K562 (cell line): ENCODE results near the gene TAF11L10. TPM values are rescaled to one million over a fixed set of nuclear protein-coding genes. Genes with fewer than 3 reads are reported as not detected.

Experiments
- ATAC-seq: fragments of 200-7000 bp; cut with Tn5 transposase; 3 replicates; pipeline ENCODE4 v1.9.1; 2020; ENCODE audit warnings: moderate library complexity
- BruUV-seq: library from RNA; stranded (reverse); fragments of 400-500 nt; replicated peaks from 2 replicates; lab custom pipeline; 2021; lab: Mats Ljungman, UMichigan
- CTCF ChIA-PET: fragments of 300-600 bp; formaldehyde crosslinking; extraction: SDS; loops from one replicate; lab custom pipeline; 2021; ENCODE audit warnings: low intra/inter-chr PET ratio; lab: Yijun Ruan, JAX
- POLR2A ChIA-PET: fragments of 300-600, 350-650 bp; sonication (Branson Sonifier 250); formaldehyde crosslinking; extraction: SDS; loops from one replicate; lab custom pipeline; 2021; ENCODE audit warnings: antibody characterized with exemption, inconsistent platforms; lab: Yijun Ruan, JAX
- DNase-seq, 4 experiments: peaks; one replicate each; pipeline versions ENCODE4 v3.0.0 to v3.0.0-alpha.2; 2011 to 2018; ENCODE audit warnings: low spot score in 3 of 4, mixed read lengths in 3 of 4; ENCODE audit errors: extremely low read depth in 1 of 4
- FAIRE-seq: peaks from 2 replicates; lab custom pipeline; 2011; peaks lifted over from hg19 to GRCh38; lab: Jason Lieb, UNC
- H2AFZ ChIP-seq: 2 replicates; pipeline ENCODE4 v1.6.0; 2011; ENCODE audit warnings: low read depth, low read length, control low read depth, inconsistent platforms
- H3K27ac ChIP-seq: fragments of 200-600 bp; 3 replicates; pipeline ENCODE4 v1.8.0; 2011; ENCODE audit warnings: low read depth, mild to moderate bottlenecking, control low read depth, inconsistent platforms, low read length, moderate library complexity, mixed read lengths; ENCODE audit errors: extremely low read depth
- H3K27me3 ChIP-seq, 2 experiments: fragments of 300-600 bp in 1 of 2; 2 replicates in 1 of 2; 3 replicates in 1 of 2; pipeline versions ENCODE4 v1.6.0 to v1.8.0; 2011; ENCODE audit warnings: inconsistent platforms in 2 of 2, low read length in 2 of 2, mild to moderate bottlenecking in 1 of 2, mixed read lengths in 1 of 2, moderate library complexity in 1 of 2; ENCODE audit not compliant: control insufficient read depth in 2 of 2, insufficient read depth in 2 of 2
- H3K36me3 ChIP-seq: fragments of 300-600 bp; 3 replicates; pipeline ENCODE4 v1.8.0; 2011; ENCODE audit warnings: mild to moderate bottlenecking, low read length, inconsistent platforms; ENCODE audit not compliant: control insufficient read depth, insufficient read depth
- H3K4me1 ChIP-seq, 2 experiments: fragments of 200-600 bp in 1 of 2; replicated peaks in 1 of 2; 2 replicates in 1 of 2; 3 replicates in 1 of 2; pipeline versions ENCODE4 v1.5.1 to v1.8.0; 2011; ENCODE audit warnings: inconsistent platforms in 2 of 2, low read length in 2 of 2, mild to moderate bottlenecking in 1 of 2, mixed read lengths in 1 of 2, moderate library complexity in 1 of 2; ENCODE audit not compliant: control insufficient read depth in 2 of 2, insufficient read depth in 2 of 2
- H3K4me2 ChIP-seq: 2 replicates; pipeline ENCODE4 v1.6.1; 2011; ENCODE audit warnings: low read length, control low read depth, inconsistent platforms, mixed read lengths; ENCODE audit not compliant: insufficient read depth
- H3K4me3 ChIP-seq: fragments of 200-600 bp; sonication (generic), shearing (Covaris generic); 2 replicates; pipeline ENCODE4 v1.5.1; 2016; ENCODE audit warnings: control low read depth, inconsistent platforms
- H3K79me2 ChIP-seq: fragments of 200-600 bp; 3 replicates; pipeline ENCODE4 v1.8.0; 2011; ENCODE audit warnings: low read length, inconsistent platforms; ENCODE audit not compliant: control insufficient read depth, insufficient read depth
- H3K9ac ChIP-seq, 2 experiments: 2 replicates each; pipeline versions ENCODE4 v1.6.0 to v1.6.1; 2011; ENCODE audit warnings: low read depth in 2 of 2, low read length in 2 of 2, control low read depth in 1 of 2, inconsistent platforms in 1 of 2, mild to moderate bottlenecking in 1 of 2, mixed read lengths in 1 of 2; ENCODE audit not compliant: insufficient read depth in 1 of 2
- H3K9me1 ChIP-seq: one replicate; pipeline ENCODE4 v1.6.0; 2011; ENCODE audit warnings: inconsistent platforms, mild to moderate bottlenecking, low read length, moderate library complexity; ENCODE audit not compliant: control insufficient read depth, insufficient read depth
- H3K9me3 ChIP-seq: replicated peaks from 2 replicates; pipeline ENCODE4 v1.5.1; 2011; ENCODE audit warnings: low read depth, low read length, inconsistent platforms; ENCODE audit not compliant: control insufficient read depth, insufficient read depth
- H4K20me1 ChIP-seq: replicated peaks from 2 replicates; pipeline ENCODE4 v1.6.1; 2011; ENCODE audit warnings: low read length, inconsistent platforms, mixed read lengths; ENCODE audit not compliant: control insufficient read depth, insufficient read depth
- CTCF ChIP-seq, 3 experiments: IDR thresholded peaks in 2 of 3; conservative IDR thresholded peaks in 1 of 3; 2 replicates each; pipeline ENCODE4 v1.5.1; 2011 to 2012; ENCODE audit warnings: low read length in 3 of 3, mild to moderate bottlenecking in 3 of 3, control low read depth in 2 of 3, improper control_type of control experiment in 1 of 3, inconsistent platforms in 1 of 3, low read depth in 1 of 3, mixed read lengths in 1 of 3, moderate library complexity in 1 of 3; ENCODE audit not compliant: insufficient read depth in 2 of 3
- CTCFL ChIP-seq: IDR thresholded peaks from 2 replicates; pipeline ENCODE4 v1.6.1; 2011; ENCODE audit warnings: borderline replicate concordance, low read depth, mild to moderate bottlenecking, moderate library complexity, low read length; ENCODE audit not compliant: insufficient read depth, poor library complexity, severe bottlenecking
- EZH2 ChIP-seq: IDR thresholded peaks from 2 replicates; pipeline ENCODE4 v1.6.1; 2012; ENCODE audit warnings: low read depth, mild to moderate bottlenecking, inconsistent platforms, low read length, borderline replicate concordance
- FOXA1 ChIP-seq: fragments of 450-650 bp; IDR thresholded peaks from 2 replicates; pipeline ENCODE4 v1.6.1; 2016; ENCODE audit warnings: mild to moderate bottlenecking, borderline replicate concordance
- HCFC1 ChIP-seq: IDR thresholded peaks from 2 replicates; pipeline ENCODE4 v1.6.1; 2012; ENCODE audit warnings: low read depth, low read length, improper control_type of control experiment
- NFIC ChIP-seq: fragments of 450-650 bp; IDR thresholded peaks from 2 replicates; pipeline ENCODE4 v1.6.1; 2017; ENCODE audit warnings: mild to moderate bottlenecking, inconsistent platforms
- WGBS: fragments of 100-300 bp; shearing (Covaris generic); methylation state at CpG from one replicate; pipeline ENCODE4 v1.1.6; 2016; ENCODE audit warnings: low coverage, mixed read lengths; ENCODE audit not compliant: insufficient coverage; ENCODE audit errors: missing lambda C conversion rate; 5-methylcytosine and 5-hydroxymethylcytosine counted together
- in situ Hi-C: fragments of 300-500 bp; cut with MboI; formaldehyde crosslinking; loops from 4 replicates; pipeline ENCODE4 v1.15.0; 2018; ENCODE audit warnings: inconsistent platforms, mixed read lengths
- intact Hi-C: fragments of 100-400 bp; cut with micrococcal nuclease; formaldehyde crosslinking; loops from 2 replicates; pipeline ENCODE4 v1.14.2; 2022
- polyA plus RNA-seq, 8 experiments: library from polyadenylated mRNA; depleted of rRNA in 4 of 8; stranded (reverse) in 5 of 8; unstranded in 3 of 8; fragments of >200 nt; fragmentation: Nextera tagmentation in 2 of 8; fragmentation: Illumina TruSeq in 1 of 8; extraction: Ambion mirVana in 2 of 8; extraction: Trizol in 1 of 8; gene quantifications; 2 replicates each; pipeline versions ENCODE4 v1.2.1 to v1.2.3, GENCODE V29; 2011 to 2014; ENCODE audit warnings: inconsistent platforms in 1 of 8, missing spikeins in 1 of 8
- total RNA-seq, 7 experiments: library from RNA; depleted of rRNA in 6 of 7; stranded (reverse); fragments of >200 nt in 6 of 7; fragmentation: Illumina TruSeq in 2 of 7; extraction: Trizol in 2 of 7; gene quantifications; 2 replicates each; pipeline versions ENCODE4 v1.2.1 to v1.2.3, GENCODE V29; 2011 to 2021; ENCODE audit warnings: low replicate concordance in 1 of 7

Gene TAF11L10
- total and polyA plus RNA-seq, 9 of the 15 experiments (the other 6 are each of a cell fraction or from before 2014, with no cell fraction given), result 0.20 to 3.7 (median 0.41) TPM; not detected in 3

- H3K27ac ChIP-seq, result no peak overlapping the region
- H3K9me3 ChIP-seq, result no peaks in the 10 kb centered on the region
- no peaks in the 10 kb centered on the region for H3K36me3 ChIP-seq
- no peak overlapping the region for H3K4me2 ChIP-seq
- no peaks in the 10 kb centered on the region for H3K79me2 ChIP-seq
- H3K27me3 ChIP-seq, result no peaks in the 10 kb centered on the region
- no peaks in the 10 kb centered on the region for H3K9me1 ChIP-seq
- H4K20me1 ChIP-seq, result no peaks in the 10 kb centered on the region
- peak; percentile 84 for ATAC-seq
- no peak for TF ChIP-seq EZH2
- no peak for TF ChIP-seq FOXA1
- TF ChIP-seq HCFC1, result no peak
- TF ChIP-seq CTCFL, result peak; percentile 65
- peak; percentile 25 for TF ChIP-seq NFIC
- peak; percentile 34 to 70 (median 49) for TF ChIP-seq CTCF (IDR thresholded peaks at IDR 0.05 in 2 of 3, conservative IDR thresholded peaks at IDR 0.05 in 1 of 3; ENCODE audit: insufficient read depth in 2 of 3, low read depth in 1 of 3, low read length in 3 of 3)
- no peak for FAIRE-seq
- H2AFZ ChIP-seq, result no peak overlapping the region
- peaks cover 0 to 4% of the 10 kb centered on the region in 2 experiments; a peak in 1 of 5 replicates for H3K4me1 ChIP-seq
- in situ Hi-C loops, result no loop called here
- DNase-seq, result peak; percentile 32 to 62 (median 55)
- ChIA-PET CTCF (no interaction called here), POLR2A (no interaction called here)
- no peak overlapping the region for H3K9ac ChIP-seq
- no TSS peak for BruUV-seq
- intact Hi-C loops, result no loop called here
- 6% methylated on average over 17 of the region's 17 CpGs for WGBS
- no peak overlapping the region for H3K4me3 ChIP-seq
Measured at GRCh38 chr5:17620627-17621026, 23.0 kb upstream of the TAF11L10 start.
